ENCODE measurements around the gene COL13A1. TPM values are rescaled to one million over a fixed set of nuclear protein-coding genes. Genes with fewer than 3 reads are reported as not detected.

The COL13A1 gene
- total RNA-seq, 3 donors from 2014 or later = 0.66 to 0.80 (median 0.73) TPM

DNA sequence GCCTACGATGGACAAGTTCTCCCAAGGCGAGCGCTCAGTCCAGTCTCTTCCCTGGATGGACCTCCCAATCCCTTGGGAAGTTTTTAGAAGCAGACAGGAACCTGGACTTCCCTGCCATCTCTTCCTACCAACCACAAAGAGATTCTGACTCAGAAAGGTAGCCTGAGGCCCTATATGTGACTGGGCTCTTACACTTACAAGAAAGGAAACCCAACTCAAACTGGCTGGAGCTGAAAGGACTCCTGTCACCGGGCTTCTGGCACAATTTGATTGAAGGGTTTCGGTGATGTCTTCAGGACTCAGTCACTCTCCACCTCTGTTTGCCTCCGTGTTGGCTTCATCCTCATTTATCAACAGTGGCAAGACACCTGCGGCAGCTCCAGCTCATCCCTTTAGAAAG, 3.7 kb upstream of the COL13A1 start:
- peaks cover 10 to 14% of the 10 kb centered on the region in 2 donors for H3K9me3 ChIP-seq
- no peak overlapping the region for H3K27ac ChIP-seq
- H3K4me1 ChIP-seq = peaks cover 0 to 11% of the 10 kb centered on the region in 2 donors
- H3K27me3 ChIP-seq = peaks cover 4 to 12% of the 10 kb centered on the region in 2 donors
- TF ChIP-seq CTCF (IDR thresholded peaks at IDR 0.05) = no peak
- TF ChIP-seq POLR2A (IDR thresholded peaks at IDR 0.05) = no peak
- no peak for TF ChIP-seq POLR2AphosphoS5 (IDR thresholded peaks at IDR 0.05)
- intact Hi-C loops (cut with DNase I; ENCODE audit: low total_unique reads) = no loop called here
- no peak overlapping the region for H3K4me3 ChIP-seq
- H3K36me3 ChIP-seq = no peaks in the 10 kb centered on the region
- no peak for DNase-seq (ENCODE audit: low spot score in 2 of 2)

- Histone ChIP-seq H3K4me1 (peaks cover 0 to 12% of the 10 kb centered on the region in 2 donors), H3K27ac (no peak overlapping the region), H3K4me3 (no peak overlapping the region), H3K36me3 (no peaks in the 10 kb centered on the region), H3K27me3 (peaks cover 4 to 22% of the 10 kb centered on the region in 2 donors), H3K9me3 (peaks cover 10 to 11% of the 10 kb centered on the region in 2 donors)
- intact Hi-C loops (cut with DNase I; ENCODE audit: low total_unique reads) = no loop called here
- TF ChIP-seq CTCF (IDR thresholded peaks at IDR 0.05) (peak in 2 of 3 donors; percentile 11 to 32), POLR2A (IDR thresholded peaks at IDR 0.05) (no peak)
- DNase-seq (ENCODE audit: low spot score in 2 of 2) = no peak
These were observed 1.6 kb upstream of the COL13A1 start for GRCh38 chr10:69800109-69800508.

DNA sequence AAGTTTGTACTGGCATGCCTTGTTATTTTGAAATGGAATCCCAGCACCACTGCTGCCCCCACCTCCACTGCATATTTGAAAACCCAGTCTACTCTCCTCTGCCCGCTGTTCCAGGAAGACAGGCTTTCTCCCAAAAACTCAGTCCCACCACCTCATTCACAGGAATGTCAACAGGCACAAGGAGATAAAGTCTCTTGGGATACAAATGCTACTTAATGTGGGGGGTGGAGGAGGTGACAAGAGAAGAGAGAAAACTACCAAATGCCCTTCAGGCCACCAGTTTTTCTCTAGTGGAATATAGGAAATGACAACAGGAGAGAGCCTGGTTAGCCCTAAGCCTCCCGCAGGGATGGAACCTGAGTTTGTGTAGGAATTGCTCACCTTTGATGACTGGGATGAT, 1.0 kb upstream of the COL13A1 start:
- peaks cover 4 to 22% of the 10 kb centered on the region in 2 donors for H3K27me3 ChIP-seq
- no peak overlapping the region for H3K4me3 ChIP-seq
- intact Hi-C loops (cut with DNase I; ENCODE audit: low total_unique reads) = no loop called here
- H3K27ac ChIP-seq = no peak overlapping the region
- H3K4me1 ChIP-seq = peaks cover 0 to 12% of the 10 kb centered on the region in 2 donors
- peaks cover 4 to 6% of the 10 kb centered on the region in 2 donors for H3K9me3 ChIP-seq
- DNase-seq (ENCODE audit: low spot score in 2 of 2) = no peak
- no peak for TF ChIP-seq CTCF (IDR thresholded peaks at IDR 0.05)
- no peak for TF ChIP-seq POLR2A (IDR thresholded peaks at IDR 0.05)
- TF ChIP-seq POLR2AphosphoS5 (IDR thresholded peaks at IDR 0.05) = no peak
- no peaks in the 10 kb centered on the region for H3K36me3 ChIP-seq

GRCh38 chr10:69801094-69801433, 642 bp upstream of the COL13A1 start:
- Histone ChIP-seq H3K36me3 (no peaks in the 10 kb centered on the region), H3K9me3 (peaks cover under 1 to 2% of the 10 kb centered on the region in 2 donors), H3K4me3 (peak overlapping the region; percentile 39 to 73 (median 52)), H3K27me3 (peaks cover 4 to 22% of the 10 kb centered on the region in 2 donors), H3K4me1 (peaks cover 0 to 12% of the 10 kb centered on the region in 2 donors), H3K27ac (no peak overlapping the region)
- peak in 1 of 2 donors; percentile 26 for DNase-seq (ENCODE audit: low spot score in 2 of 2)
- TF ChIP-seq POLR2A (IDR thresholded peaks at IDR 0.05) (no peak), POLR2AphosphoS5 (IDR thresholded peaks at IDR 0.05) (no peak), CTCF (IDR thresholded peaks at IDR 0.05) (no peak)
- intact Hi-C loops (cut with DNase I; ENCODE audit: low total_unique reads) = no loop called here

- Histone ChIP-seq H3K36me3 (no peaks in the 10 kb centered on the region), H3K9me3 (no peaks in the 10 kb centered on the region), H3K27me3 (peaks cover 4 to 22% of the 10 kb centered on the region in 2 donors), H3K27ac (no peak overlapping the region), H3K4me1 (peaks cover 0 to 12% of the 10 kb centered on the region in 2 donors), H3K4me3 (peak overlapping the region; percentile 39 to 73 (median 52))
- intact Hi-C loops (cut with DNase I; ENCODE audit: low total_unique reads) = no loop called here
- DNase-seq (ENCODE audit: low spot score in 2 of 2) = no peak
- no peak for TF ChIP-seq POLR2A (IDR thresholded peaks at IDR 0.05)
- no peak for TF ChIP-seq CTCF (IDR thresholded peaks at IDR 0.05)
- no peak for TF ChIP-seq POLR2AphosphoS5 (IDR thresholded peaks at IDR 0.05)
These were observed 887 bp downstream of the COL13A1 start for GRCh38 chr10:69802424-69803161.

All from breast epithelium (tissue), 4 donors.